Aortic smooth muscle cell (primary cell): ENCODE data around the gene FAM219B. TPM values are rescaled to one million over a fixed set of nuclear protein-coding genes. Genes with fewer than 3 reads are reported as not detected.

ENCODE experiments used
- total RNA-seq: library from RNA; depleted of rRNA; stranded (reverse); fragments of >200 nt; gene quantifications from 2 replicates; pipeline ENCODE4 v1.2.3, GENCODE V29; 2014

FAM219B gene, protein sequence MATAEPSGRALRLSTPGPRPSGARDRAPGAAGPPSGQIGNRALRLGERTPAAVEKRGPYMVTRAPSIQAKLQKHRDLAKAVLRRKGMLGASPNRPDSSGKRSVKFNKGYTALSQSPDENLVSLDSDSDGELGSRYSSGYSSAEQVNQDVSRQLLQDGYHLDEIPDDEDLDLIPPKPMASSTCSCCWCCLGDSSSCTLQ
- 38.2 and 38.7 TPM in 2 replicates for total RNA-seq

DNA sequence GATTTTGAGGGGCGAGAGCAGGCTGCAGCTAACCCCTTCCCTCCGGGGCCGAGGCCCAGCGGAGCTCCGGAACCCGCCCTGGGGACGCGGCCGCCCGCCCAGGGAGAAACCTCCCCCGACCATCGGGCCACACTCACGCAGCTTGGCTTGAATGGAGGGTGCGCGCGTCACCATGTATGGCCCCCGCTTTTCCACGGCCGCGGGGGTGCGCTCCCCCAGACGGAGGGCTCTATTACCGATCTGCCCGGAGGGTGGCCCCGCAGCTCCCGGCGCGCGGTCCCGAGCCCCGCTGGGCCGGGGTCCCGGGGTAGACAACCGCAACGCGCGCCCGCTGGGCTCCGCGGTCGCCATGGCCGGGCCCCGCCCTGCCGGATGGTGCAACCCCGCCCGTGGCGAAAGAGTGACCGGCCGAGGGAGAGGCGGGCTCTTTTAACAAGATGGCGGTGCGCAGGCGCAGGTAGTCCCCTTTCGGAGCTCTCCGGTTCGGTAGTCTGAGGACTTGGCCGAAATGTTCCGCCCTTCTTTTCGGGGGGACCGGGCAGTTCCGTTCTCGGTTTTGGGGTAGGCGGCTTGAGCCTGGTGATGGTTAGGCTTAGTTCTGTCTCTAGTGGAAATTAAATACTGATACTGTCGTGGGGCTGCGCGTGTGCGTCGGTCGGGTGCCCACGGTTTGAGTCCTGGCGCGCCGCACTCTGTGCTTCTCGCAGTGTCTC, at the start of gene FAM219B:
FAM219B (minus strand) TSS at position 402 of the 713 bp plus-strand sequence; CDS start at position 351, 51 bp downstream.

DNA sequence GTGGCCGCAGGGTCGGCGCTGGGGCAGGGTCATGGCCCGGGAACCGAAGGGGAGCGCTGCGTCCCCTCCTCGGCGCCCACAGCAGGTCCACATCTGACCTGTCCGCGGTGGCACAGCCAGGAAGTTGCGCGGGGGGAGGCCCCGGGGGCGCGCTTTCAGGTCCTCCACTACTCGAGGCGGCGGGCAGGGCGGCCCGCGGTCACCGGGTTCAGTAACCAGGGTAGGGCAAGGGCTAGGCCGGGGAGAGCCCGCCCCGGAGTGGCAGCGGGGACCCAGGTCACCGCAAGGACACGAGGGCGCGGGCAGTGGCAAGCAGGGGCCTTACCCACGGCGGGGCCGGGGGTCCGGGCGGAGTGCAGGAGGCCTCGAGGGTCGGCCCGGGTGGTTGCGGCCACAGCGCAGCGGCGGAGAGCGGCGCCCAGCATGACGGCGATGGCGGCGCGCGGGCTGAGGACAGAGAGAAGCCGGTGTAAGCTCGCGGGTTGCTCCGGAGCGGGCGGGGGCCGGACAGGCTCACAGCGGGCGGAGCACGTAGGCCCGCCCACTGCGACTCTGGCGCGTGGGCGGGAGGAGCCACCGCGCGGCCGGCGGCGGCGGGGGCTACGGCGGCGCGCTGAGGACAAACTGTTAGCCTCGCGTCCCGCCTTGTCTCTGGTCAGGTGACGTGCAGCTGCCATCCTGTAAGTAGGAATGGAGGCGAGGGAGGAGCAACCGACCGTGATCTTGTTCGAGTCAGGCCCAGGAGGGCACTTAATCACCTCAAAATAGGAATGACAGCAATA, 31.1 kb upstream of the FAM219B start, which contains the start of gene COX5A:
COX5A (minus strand) TSS at position 484 of the 782 bp plus-strand sequence; CDS start at position 425, 59 bp downstream.

DNA sequence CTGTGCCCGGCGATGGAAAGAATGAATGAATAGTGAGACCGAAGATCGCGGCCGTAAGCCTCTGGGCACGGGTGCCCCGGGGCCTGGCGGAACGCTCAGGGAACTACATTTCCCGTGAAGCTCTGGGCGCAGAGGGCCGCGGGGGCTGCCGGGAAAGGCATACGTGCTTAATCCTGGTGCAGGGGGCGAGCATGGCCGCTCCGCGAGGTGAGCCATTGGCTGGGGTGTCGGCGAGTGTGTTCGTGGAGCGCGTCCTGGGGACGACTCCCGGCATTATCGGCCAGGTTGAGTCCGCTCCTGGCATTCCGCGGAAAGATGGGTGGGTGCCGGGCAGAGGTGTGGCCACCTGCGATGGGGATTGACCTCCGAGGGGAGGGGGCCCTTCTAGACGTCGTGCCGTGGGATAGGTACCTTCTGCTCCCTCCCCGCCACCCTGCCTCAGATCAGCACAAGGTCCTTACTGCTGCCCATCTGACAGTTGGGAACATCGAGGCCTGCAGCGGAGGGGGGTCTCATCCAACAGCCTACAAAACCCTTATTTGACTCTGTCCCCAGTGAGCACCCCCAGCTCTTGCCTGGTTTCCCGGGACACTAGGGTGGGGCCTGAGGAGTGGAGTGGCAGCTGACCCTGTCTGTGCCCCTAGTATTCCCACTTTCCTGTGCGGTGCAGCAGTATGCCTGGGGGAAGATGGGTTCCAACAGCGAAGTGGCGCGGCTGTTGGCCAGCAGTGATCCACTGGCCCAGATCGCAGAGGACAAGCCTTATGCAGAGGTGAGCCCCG, 16.6 kb downstream of the FAM219B start, which contains the start of gene MPI:
MPI (plus strand) TSS at position 160 of the 782 bp plus-strand sequence; CDS start at position 192, 32 bp downstream.

DNA sequence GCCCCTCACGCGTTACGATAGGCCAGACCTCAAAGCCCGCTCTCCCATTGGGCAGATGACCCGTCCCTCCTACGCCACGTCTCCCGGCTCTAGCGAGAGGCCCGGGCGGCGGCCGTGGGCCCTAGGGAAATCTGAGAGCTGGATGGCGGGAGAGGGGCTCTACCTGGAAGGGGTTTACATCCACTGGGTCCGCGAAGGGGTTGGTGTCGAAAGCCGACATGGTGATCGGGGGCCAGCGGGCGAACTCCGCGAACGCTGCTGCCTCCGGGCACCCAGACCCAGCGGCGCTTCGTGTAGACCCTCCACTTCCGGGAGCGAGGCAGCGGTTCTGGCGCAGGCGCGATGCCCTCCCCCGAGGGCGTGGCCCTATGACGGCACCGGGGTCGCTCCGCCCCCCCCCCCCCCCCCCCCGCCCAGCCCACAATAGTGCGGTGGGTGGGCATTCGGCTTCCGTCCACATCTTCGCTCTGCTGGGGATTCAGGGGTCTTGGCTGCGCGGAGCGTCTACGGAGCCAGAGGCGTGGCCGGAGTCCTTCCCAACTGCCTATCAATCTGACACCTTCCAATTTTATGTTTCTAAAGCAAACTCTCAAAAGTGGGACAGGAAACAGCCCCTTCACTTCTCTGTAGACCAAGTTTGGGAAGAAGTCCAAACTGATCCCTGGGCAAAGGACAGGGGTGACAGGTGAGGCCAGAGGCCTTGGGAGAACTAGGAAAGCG, 33.5 kb downstream of the FAM219B start, which contains the start of gene SCAMP2:
SCAMP2 (minus strand) TSS at position 330 of the 720 bp plus-strand sequence; CDS start at position 220, 110 bp downstream.

Other genes starting within 250 kb of the FAM219B start
- gene EDC3, start 210.8 kb downstream of the FAM219B start, total RNA-seq = 8.9 and 10.9 TPM in 2 replicates
- gene CYP1A1, start 181.3 kb downstream of the FAM219B start, total RNA-seq = 0.53 and 1.7 TPM in 2 replicates
- gene CYP1A2, start 158.0 kb downstream of the FAM219B start, total RNA-seq = not detected in 2 replicates
- 25.4 and 25.8 TPM in 2 replicates for gene CSK, start 124.8 kb downstream of the FAM219B start, total RNA-seq
- 0.13 and 0.25 TPM in 2 replicates for gene LMAN1L, start 94.0 kb downstream of the FAM219B start, total RNA-seq
- under 0.01 TPM in 1 of 2 replicates, not detected in the other for gene CPLX3, start 80.2 kb downstream of the FAM219B start, total RNA-seq
- gene ULK3, start 63.7 kb downstream of the FAM219B start, total RNA-seq = 13.1 and 15.3 TPM in 2 replicates
- 15.2 and 17.0 TPM in 2 replicates for gene SCAMP2, start 33.5 kb downstream of the FAM219B start, total RNA-seq
- gene MPI, start 16.8 kb downstream of the FAM219B start, total RNA-seq = 37.9 and 39.5 TPM in 2 replicates
- 39.0 and 51.0 TPM in 2 replicates for gene COX5A, start 31.2 kb upstream of the FAM219B start, total RNA-seq
- 6.7 and 7.9 TPM in 2 replicates for gene RPP25, start 49.9 kb upstream of the FAM219B start, total RNA-seq
- gene SCAMP5, start 88.7 kb upstream of the FAM219B start, total RNA-seq = 1.7 and 6.5 TPM in 2 replicates
- 9.0 and 10.2 TPM in 2 replicates for gene PPCDC, start 116.7 kb upstream of the FAM219B start, total RNA-seq